Epithelial cell of esophagus (primary cell): ENCODE data around the gene CD84.

Experiments used
- DNase-seq: peaks from one replicate; pipeline ENCODE4 v3.0.0; 2010; ENCODE audit warnings: low read depth
- H3K4me3 ChIP-seq: 2 replicates; pipeline ENCODE4 v1.5.1; 2011; ENCODE audit warnings: mild to moderate bottlenecking, low read length, control low read depth
- CTCF ChIP-seq: IDR thresholded peaks from 2 replicates; pipeline ENCODE4 v1.5.1; 2011; ENCODE audit warnings: low read depth, mild to moderate bottlenecking, low read length, control low read depth, inconsistent platforms; ENCODE audit not compliant: insufficient read depth; ENCODE audit errors: missing control alignments

CD84 gene

GRCh38 chr1:160618763-160619274 is 39.5 kb upstream of the CD84 start:
- H3K4me3 ChIP-seq = no peak overlapping the region
- peak; percentile 7 for DNase-seq
- peak; percentile 38 for TF ChIP-seq CTCF

- TF ChIP-seq CTCF = no peak
- H3K4me3 ChIP-seq = no peak overlapping the region
- no peak for DNase-seq
These were observed 39.0 kb upstream of the CD84 start for GRCh38 chr1:160618327-160618726.

- TF ChIP-seq CTCF = no peak
- DNase-seq = no peak
- H3K4me3 ChIP-seq = no peak overlapping the region
These were observed 36.4 kb upstream of the CD84 start for GRCh38 chr1:160615660-160616059.

- no peak for DNase-seq
- no peak for TF ChIP-seq CTCF
- no peak overlapping the region for H3K4me3 ChIP-seq
These were observed 35.1 kb upstream of the CD84 start for GRCh38 chr1:160614410-160614809.

GRCh38 chr1:160612613-160613218 is 33.4 kb upstream of the CD84 start:
- TF ChIP-seq CTCF = no peak
- DNase-seq = no peak
- H3K4me3 ChIP-seq = no peak overlapping the region

- H3K4me3 ChIP-seq = no peak overlapping the region
- TF ChIP-seq CTCF = no peak
- DNase-seq = no peak
These were observed 31.4 kb upstream of the CD84 start for GRCh38 chr1:160610569-160611242.
